GM23248 (cell line): ENCODE data around the gene MDN1. TPM values are rescaled to one million over a fixed set of nuclear protein-coding genes. Genes with fewer than 3 reads are reported as not detected.

ENCODE experiments used
- DNase-seq: peaks from one replicate; pipeline ENCODE4 v3.0.0-alpha.2; 2015
- H2AFZ ChIP-seq: fragments of 200-600 bp; sonication (generic); 2 replicates; pipeline ENCODE4 v1.6.1; 2016; ENCODE audit warnings: antibody characterized with exemption
- H3F3A ChIP-seq: fragments of 200-600 bp; sonication (generic); 2 replicates; pipeline ENCODE4 v1.6.1; 2016; ENCODE audit warnings: mild to moderate bottlenecking, antibody characterized with exemption, mixed run types; ENCODE audit not compliant: insufficient read depth
- H3K27ac ChIP-seq: fragments of 200-600 bp; sonication (generic); 2 replicates; pipeline ENCODE4 v1.5.1; 2016; ENCODE audit warnings: mild to moderate bottlenecking
- H3K27me3 ChIP-seq: fragments of 200-600 bp; sonication (generic); replicated peaks from 2 replicates; pipeline ENCODE4 v1.6.1; 2016; ENCODE audit warnings: mild to moderate bottlenecking; ENCODE audit not compliant: insufficient read depth
- H3K36me3 ChIP-seq: fragments of 200-600 bp; sonication (generic); 2 replicates; pipeline ENCODE4 v1.6.1; 2016; ENCODE audit warnings: low read depth, mild to moderate bottlenecking
- H3K4me1 ChIP-seq: fragments of 200-600 bp; sonication (generic); 2 replicates; pipeline ENCODE4 v1.6.1; 2016; ENCODE audit warnings: mild to moderate bottlenecking; ENCODE audit not compliant: insufficient read depth
- H3K4me2 ChIP-seq: fragments of 200-600 bp; sonication (generic); one replicate; pipeline ENCODE4 v1.6.1; 2016; ENCODE audit warnings: mild to moderate bottlenecking; ENCODE audit not compliant: unreplicated experiment
- H3K4me3 ChIP-seq: fragments of 200-600 bp; sonication (generic); 2 replicates; pipeline ENCODE4 v1.5.1; 2016; ENCODE audit warnings: mild to moderate bottlenecking
- H3K79me2 ChIP-seq: fragments of 200-600 bp; sonication (generic); 2 replicates; pipeline ENCODE4 v1.6.1; 2016; ENCODE audit warnings: mild to moderate bottlenecking; ENCODE audit not compliant: insufficient read depth
- H3K9ac ChIP-seq: fragments of 200-600 bp; sonication (generic); 2 replicates; pipeline ENCODE4 v1.6.1; 2016; ENCODE audit warnings: mild to moderate bottlenecking
- H3K9me2 ChIP-seq: fragments of 200-600 bp; sonication (generic); 2 replicates; pipeline ENCODE4 v1.6.1; 2016; ENCODE audit warnings: mixed run types, mild to moderate bottlenecking, moderate library complexity; ENCODE audit not compliant: insufficient read depth
- H3K9me3 ChIP-seq: fragments of 200-600 bp; sonication (generic); one replicate; pipeline ENCODE4 v1.6.1; 2017; ENCODE audit warnings: low read depth
- H4K20me1 ChIP-seq: fragments of 200-600 bp; sonication (generic); 2 replicates; pipeline ENCODE4 v1.6.0; 2016; ENCODE audit not compliant: insufficient read depth
- EZH2 ChIP-seq: fragments of 200-600 bp; sonication (generic); IDR thresholded peaks from 2 replicates; pipeline ENCODE4 v1.6.1; 2018; ENCODE audit warnings: antibody characterized with exemption, mild to moderate bottlenecking; ENCODE audit not compliant: insufficient read depth, poor library complexity, severe bottlenecking
- EZH2phosphoT487 ChIP-seq: fragments of 200-600 bp; sonication (generic); IDR thresholded peaks from 2 replicates; pipeline ENCODE4 v1.6.1; 2018; ENCODE audit warnings: antibody characterized with exemption, moderate library complexity, mild to moderate bottlenecking, low read depth; ENCODE audit not compliant: insufficient read depth
- WGBS, 2 experiments: methylation state at CpG; one replicate each; pipeline ENCODE4 v1.1.6; 2015 to 2017; ENCODE audit warnings: low lambda C conversion rate in 2 of 2, low coverage in 1 of 2; ENCODE audit errors: missing lambda C conversion rate in 2 of 2; 5-methylcytosine and 5-hydroxymethylcytosine counted together
- in situ Hi-C: fragments of 300-500 bp; cut with MboI; formaldehyde crosslinking; loops from 2 replicates; pipeline ENCODE4 v1.15.0; 2020
- polyA plus RNA-seq: library from polyadenylated mRNA; unstranded; fragments of >200 nt; fragmentation: Nextera tagmentation; extraction: Ambion mirVana; gene quantifications from 2 replicates; pipeline ENCODE4 v1.2.1, GENCODE V29; 2016
- total RNA-seq: library from RNA; depleted of rRNA; stranded (reverse); fragments of >200 nt; shearing (Covaris generic); gene quantifications from 2 replicates; pipeline ENCODE4 v1.2.3, GENCODE V29; 2014

The MDN1 gene
- total and polyA plus RNA-seq, 2 experiments from 2014 or later, result 5.7 to 16.9 TPM

- no peaks in the 10 kb centered on the region for H3K9me3 ChIP-seq
- H2AFZ ChIP-seq, result no peak overlapping the region
- H3K4me1 ChIP-seq, result no peaks in the 10 kb centered on the region
- no peak overlapping the region for H3K4me2 ChIP-seq
- in situ Hi-C loops, result no loop called here
- H3K36me3 ChIP-seq, result peaks cover 32% of the 10 kb centered on the region; the same call in 1 of the 2 replicates
- H3F3A ChIP-seq, result no peaks in the 10 kb centered on the region
- H3K9me2 ChIP-seq, result no peaks in the 10 kb centered on the region
- DNase-seq, result no peak
- no peaks in the 10 kb centered on the region; the same call in 1 of the 2 replicates for H4K20me1 ChIP-seq
- TF ChIP-seq EZH2, result no peak
- no peak for TF ChIP-seq EZH2phosphoT487
- H3K4me3 ChIP-seq, result no peak overlapping the region
- no peak overlapping the region for H3K9ac ChIP-seq
- H3K79me2 ChIP-seq, result no peaks in the 10 kb centered on the region
- WGBS, 2 experiments, result 100% methylated on average over 2 of the region's 2 CpGs
- no peak overlapping the region for H3K27ac ChIP-seq
- H3K27me3 ChIP-seq, result no peaks in the 10 kb centered on the region
Observed at GRCh38 chr6:89688328-89688727, 131.3 kb downstream of the MDN1 start.

DNA sequence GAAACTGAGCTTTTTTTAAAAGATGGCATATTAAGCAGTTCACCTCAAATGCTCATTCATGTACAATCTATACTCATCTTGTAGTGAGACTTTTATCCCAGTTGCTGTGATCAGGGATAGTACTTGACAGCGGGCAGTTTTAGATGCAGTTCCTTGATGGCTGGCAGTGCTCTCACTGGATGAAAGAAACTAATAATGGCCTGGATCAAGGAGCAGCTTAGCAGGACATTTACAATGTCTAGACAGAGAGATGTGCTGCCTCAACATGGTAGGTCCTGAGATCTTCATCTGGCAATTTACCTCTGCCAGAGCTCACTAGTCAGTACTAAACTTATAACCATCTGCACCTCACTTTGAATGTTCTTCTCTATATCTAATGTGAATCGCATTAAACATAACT lies 134.3 kb downstream of the MDN1 start:
- H2AFZ ChIP-seq, result no peak overlapping the region
- 95 to 96% methylated on average over 2 of the region's 2 CpGs for WGBS, 2 experiments
- H3K4me2 ChIP-seq, result no peak overlapping the region
- H3K27ac ChIP-seq, result no peak overlapping the region
- no peak for DNase-seq
- no peaks in the 10 kb centered on the region for H3K27me3 ChIP-seq
- H3K36me3 ChIP-seq, result peaks cover 34% of the 10 kb centered on the region; the same call in 1 of the 2 replicates
- H3K9me3 ChIP-seq, result no peaks in the 10 kb centered on the region
- H3K9ac ChIP-seq, result no peak overlapping the region
- no peaks in the 10 kb centered on the region for H3F3A ChIP-seq
- H4K20me1 ChIP-seq, result no peaks in the 10 kb centered on the region
- in situ Hi-C loops, result no loop called here
- H3K4me3 ChIP-seq, result no peak overlapping the region
- H3K9me2 ChIP-seq, result no peaks in the 10 kb centered on the region
- H3K4me1 ChIP-seq, result no peaks in the 10 kb centered on the region
- no peak for TF ChIP-seq EZH2
- H3K79me2 ChIP-seq, result no peaks in the 10 kb centered on the region

DNA sequence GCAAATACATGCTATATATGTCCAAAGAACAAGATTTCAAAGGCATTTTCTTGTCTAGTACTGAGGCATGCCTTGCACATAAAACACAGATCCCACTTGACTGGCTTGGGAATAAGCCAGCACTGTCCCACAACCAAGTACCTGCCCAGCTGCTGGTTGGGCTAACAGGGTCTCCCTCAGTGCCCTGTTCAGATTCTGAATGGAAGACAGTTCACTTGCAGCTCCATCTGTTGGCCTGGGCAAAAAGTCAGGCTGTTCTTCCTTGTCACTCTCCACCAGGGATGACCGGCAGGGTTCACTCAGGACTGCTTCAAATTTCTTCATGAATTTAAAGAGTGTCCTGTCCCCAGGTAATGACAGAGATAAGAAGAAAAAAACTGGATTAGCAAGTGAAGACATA lies 136.6 kb downstream of the MDN1 start:
- H3K27ac ChIP-seq, result no peak overlapping the region
- WGBS, 2 experiments, result 95 to 100% methylated on average over 1 of the region's 1 CpG
- H3K4me3 ChIP-seq, result no peak overlapping the region
- H3K4me2 ChIP-seq, result no peak overlapping the region
- H3K9me3 ChIP-seq, result no peaks in the 10 kb centered on the region
- H4K20me1 ChIP-seq, result no peaks in the 10 kb centered on the region
- in situ Hi-C loops, result no loop called here
- H3K79me2 ChIP-seq, result no peaks in the 10 kb centered on the region
- no peak for DNase-seq
- no peak overlapping the region for H2AFZ ChIP-seq
- H3K9ac ChIP-seq, result no peak overlapping the region
- H3K36me3 ChIP-seq, result peaks cover 40% of the 10 kb centered on the region; the same call in 1 of the 2 replicates
- H3K4me1 ChIP-seq, result no peaks in the 10 kb centered on the region
- TF ChIP-seq EZH2phosphoT487, result no peak
- no peak for TF ChIP-seq EZH2
- H3K9me2 ChIP-seq, result no peaks in the 10 kb centered on the region
- H3K27me3 ChIP-seq, result no peaks in the 10 kb centered on the region
- H3F3A ChIP-seq, result no peaks in the 10 kb centered on the region

- Histone ChIP-seq H3K79me2 (no peaks in the 10 kb centered on the region), H3K27me3 (no peaks in the 10 kb centered on the region), H4K20me1 (no peaks in the 10 kb centered on the region), H3F3A (no peaks in the 10 kb centered on the region), H3K36me3 (peaks cover 37% of the 10 kb centered on the region; the same call in 1 of the 2 replicates), H3K4me2 (no peak overlapping the region), H3K9me2 (no peaks in the 10 kb centered on the region), H3K9me3 (no peaks in the 10 kb centered on the region), H2AFZ (no peak overlapping the region), H3K9ac (no peak overlapping the region), H3K27ac (no peak overlapping the region), H3K4me1 (no peaks in the 10 kb centered on the region), H3K4me3 (no peak overlapping the region)
- no peak for DNase-seq
- no peak for TF ChIP-seq EZH2
- TF ChIP-seq EZH2phosphoT487, result no peak
- in situ Hi-C loops, result no loop called here
- 90 to 92% methylated on average over 10 of the region's 10 CpGs for WGBS, 2 experiments
Observed at GRCh38 chr6:89681983-89682564, 137.5 kb downstream of the MDN1 start.
